ENCODE data around the gene MLYCD.

Gene MLYCD

GRCh38 chr16:83958137-83958845, 59.4 kb downstream of the MLYCD start:
- no peak for DNase-seq

DNA sequence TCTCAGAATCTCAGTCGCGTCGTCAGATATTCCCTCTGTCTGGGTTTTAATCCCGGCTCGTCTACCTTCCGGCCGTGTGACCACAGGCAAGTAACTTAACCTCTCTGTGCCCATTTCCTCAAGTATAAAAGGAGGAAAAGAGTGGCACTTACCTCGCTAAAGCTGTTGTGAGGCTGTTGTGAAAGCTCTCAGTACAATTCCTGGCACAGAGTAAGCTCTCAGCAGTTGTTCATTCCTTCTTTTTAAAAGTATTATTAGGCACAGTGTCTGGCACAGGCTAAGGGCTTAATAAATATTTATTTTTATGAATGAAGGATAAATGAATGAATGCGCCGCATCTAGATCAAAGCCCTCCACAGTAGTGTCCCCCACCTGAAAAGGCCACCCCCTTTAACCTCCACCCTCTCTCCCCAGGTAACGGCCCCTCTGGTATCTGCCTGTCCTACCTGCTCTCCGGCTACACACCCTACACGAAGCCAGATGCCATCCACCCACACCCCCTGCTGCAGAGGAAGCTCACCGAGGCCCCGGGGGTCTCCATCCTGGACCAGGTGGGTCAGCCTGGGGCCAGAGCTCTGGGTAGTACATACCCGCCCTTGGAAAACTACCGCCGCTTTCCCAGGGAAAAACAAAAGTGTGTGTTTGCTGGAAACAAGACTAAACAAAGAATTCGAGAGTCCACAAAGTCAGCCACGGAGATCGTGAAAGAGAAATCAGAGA, 60.1 kb downstream of the MLYCD start:
- no peak for DNase-seq

DNA sequence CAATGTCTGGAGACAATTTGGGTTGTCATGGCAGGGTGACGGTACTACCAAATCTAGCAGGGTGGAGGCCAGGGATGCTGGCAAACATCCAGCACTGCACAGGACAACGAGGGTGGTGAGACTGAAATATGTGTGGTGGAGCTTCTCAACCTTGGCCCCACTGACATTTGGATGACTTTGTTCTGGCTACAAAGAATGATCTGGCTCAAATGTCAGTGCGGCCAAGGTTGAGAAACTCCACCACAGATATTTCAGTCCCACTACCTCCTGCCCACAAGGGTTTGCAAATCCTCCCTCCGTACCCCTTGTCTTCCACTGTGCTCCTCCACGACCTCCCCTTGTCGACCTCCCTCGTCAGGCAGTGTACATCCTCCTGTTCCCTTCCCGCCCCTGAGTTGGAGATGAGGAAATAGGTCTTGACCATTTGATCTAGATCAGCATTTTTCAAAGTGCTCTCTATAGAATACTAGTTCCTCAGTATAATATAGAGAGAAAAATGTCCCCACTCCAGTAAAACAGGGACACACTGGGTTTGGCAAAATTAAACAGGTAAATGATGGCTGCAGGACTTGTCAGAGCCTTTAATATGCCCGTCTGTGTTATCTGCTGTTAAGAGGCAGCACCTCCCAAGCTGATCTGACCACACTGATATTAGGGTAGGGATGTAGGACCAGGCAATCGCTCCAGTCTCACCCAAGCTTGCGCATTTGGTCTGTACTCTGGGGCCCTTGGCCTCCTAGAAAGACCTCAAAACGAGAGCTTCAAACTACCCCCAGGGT, 60.9 kb downstream of the MLYCD start:
- no peak for DNase-seq

DNA sequence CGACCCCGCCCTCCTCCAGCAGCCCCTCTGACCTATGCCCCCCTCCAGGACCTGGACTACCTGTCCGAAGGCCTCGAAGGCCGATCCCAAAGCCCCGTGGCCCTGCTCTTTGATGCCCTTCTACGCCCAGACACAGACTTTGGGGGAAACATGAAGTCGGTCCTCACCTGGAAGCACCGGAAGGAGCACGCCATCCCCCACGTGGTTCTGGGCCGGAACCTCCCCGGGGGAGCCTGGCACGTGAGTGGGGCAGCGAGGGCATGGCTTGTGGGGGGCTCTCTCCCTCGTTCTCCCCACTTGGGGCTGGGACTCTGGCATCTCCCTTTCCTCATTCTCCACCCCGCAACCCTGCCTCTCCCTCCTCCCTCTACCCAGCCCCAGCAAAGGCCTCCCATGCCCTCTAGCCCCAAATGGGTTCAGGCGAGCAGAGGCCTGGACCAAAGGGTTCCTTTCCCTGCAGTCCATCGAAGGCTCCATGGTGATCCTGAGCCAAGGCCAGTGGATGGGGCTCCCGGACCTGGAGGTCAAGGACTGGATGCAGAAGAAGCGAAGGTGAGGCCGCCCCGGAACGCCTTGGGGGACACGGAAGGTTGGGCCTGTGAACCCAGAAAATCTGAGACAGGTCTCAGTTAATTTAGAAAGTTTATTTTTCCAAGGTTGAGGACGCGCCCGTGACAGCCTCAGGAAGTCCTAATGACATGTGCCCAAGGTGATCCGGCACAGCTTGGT, 61.8 kb downstream of the MLYCD start:
- DNase-seq: no peak

- no peak for DNase-seq
These were observed 62.7 kb downstream of the MLYCD start for GRCh38 chr16:83961591-83961990.

DNA sequence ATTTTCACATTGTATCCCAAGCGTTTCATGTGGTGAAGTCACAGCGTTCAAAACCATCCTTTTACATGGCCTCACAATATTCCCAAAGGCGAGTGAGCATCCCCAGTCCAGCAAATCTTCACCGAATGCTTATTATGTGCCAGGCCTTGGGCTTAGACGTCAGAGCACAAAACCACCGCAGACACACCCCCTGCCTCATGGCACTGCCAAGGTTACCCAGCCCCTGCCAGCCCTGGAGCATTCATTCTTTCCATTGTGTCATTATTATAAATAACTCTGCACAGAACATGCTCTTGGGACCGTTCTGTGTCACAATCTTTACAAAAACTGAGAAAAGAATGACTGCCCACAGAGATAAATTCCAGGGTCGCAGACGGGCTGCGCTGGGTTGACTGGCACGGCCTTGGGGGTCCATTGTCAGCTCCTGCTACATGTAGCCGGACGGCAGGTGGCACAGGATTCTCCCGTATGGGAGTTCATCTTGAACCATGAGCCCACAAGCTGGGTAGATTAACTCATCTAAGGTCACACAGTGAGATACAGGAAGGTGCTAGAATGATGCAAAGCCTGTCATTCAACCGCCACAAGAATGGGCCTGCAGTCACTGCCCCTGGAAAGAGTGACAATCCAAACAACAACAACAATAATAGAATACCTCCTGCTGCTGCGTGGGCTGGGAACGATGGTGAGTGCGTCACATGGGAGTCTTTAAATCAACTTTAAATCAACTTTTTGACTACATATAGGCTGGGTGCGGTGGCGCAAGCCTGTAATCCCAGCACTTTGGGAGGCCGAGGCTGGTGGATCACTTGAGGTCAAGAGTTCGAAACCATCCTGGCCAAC, 64.6 kb downstream of the MLYCD start:
- DNase-seq: no peak

GRCh38 chr16:83964684-83965443, 65.9 kb downstream of the MLYCD start:
- no peak for DNase-seq

DNA sequence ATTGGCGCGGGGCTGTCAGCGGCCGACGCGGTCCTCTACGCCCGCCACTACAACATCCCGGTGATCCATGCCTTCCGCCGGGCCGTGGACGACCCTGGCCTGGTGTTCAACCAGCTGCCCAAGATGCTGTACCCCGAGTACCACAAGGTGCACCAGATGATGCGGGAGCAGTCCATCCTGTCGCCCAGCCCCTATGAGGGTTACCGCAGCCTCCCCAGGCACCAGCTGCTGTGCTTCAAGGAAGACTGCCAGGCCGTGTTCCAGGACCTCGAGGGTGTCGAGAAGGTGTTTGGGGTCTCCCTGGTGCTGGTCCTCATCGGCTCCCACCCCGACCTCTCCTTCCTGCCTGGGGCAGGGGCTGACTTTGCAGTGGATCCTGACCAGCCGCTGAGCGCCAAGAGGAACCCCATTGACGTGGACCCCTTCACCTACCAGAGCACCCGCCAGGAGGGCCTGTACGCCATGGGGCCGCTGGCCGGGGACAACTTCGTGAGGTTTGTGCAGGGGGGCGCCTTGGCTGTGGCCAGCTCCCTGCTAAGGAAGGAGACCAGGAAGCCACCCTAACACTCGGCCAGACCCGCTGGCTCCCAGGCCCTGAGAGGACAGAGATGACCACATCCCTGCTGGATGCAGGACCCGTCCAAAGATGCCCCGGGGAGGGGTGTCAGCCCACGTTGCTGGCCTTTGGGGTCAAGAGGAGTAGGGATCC, 66.7 kb downstream of the MLYCD start:
- no peak for DNase-seq

DNA sequence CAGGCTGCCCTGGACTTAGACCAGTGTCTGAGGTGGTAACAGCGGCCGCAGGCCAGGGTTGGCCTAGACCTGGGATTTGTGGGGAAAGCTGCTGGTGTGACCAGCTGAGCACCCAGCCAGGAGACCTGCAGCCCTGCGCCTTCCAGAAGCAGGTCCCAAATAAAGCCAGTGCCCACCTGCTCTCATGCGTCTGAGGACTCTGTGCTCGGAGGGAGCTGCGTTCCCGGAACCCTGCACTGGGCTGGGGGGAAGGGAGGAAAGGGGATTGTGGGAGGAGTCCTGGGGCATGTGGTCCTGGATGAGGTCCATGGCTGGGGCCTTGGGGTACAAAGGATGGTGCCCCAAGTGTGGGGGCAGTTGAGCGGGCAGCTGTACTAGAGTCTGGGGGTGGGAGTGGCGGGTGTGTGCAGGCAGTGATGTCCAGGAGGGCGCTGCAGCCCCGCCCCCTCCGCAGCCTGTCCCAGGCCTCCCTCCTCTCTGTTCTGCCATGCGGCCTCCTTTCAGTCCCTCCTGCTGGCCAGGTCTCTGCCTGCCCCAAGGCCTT, 67.3 kb downstream of the MLYCD start:
- DNase-seq: no peak

DNA sequence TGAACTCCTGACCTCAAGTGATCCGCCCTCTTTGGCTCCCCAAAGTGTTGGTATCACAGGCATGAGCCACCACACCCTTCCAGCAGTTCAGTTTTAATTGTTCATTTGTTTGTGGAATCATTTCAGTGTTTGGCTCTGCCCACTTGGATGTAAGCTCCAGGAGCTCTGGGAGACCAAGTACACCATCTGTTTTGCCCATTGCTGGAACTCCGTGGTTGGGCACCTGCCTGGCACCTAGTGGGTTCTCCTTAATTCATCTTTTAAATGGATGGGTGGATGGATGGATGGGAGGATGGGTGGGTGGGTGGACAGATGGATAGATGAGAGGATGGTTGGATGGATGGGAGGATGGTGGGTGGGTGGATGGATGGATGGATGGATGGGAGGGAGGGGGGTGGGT, 68.2 kb downstream of the MLYCD start:
- DNase-seq: no peak

DNA sequence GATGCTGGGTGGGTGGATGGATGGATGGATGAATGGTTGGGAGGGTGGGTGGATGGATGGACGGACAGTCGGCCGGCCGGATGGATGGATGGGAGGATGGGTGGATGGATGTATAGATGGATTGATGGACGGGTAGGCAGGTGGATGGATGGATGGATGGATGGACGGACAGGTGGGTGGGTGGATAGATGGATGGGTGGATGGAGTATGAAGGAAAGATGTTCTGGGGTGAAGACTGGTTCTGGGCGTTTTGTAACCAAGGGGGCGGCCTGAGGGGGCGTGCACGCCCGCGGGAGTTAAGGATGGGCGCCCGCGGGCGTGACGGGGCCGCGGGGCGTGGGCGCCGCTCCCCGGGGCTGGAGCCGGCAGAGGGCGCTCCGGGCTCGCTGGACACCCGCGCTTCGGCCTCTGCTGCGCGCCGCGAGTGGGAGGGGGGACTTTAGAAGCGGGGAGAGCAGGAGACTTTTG, 69.0 kb downstream of the MLYCD start, which contains the start of gene NECAB2:
NECAB2 (plus strand) TSS at position 407 of the 468 bp plus-strand sequence. CDS start 405 bp downstream, outside the sequence.
- peak; percentile 4 for DNase-seq

DNA sequence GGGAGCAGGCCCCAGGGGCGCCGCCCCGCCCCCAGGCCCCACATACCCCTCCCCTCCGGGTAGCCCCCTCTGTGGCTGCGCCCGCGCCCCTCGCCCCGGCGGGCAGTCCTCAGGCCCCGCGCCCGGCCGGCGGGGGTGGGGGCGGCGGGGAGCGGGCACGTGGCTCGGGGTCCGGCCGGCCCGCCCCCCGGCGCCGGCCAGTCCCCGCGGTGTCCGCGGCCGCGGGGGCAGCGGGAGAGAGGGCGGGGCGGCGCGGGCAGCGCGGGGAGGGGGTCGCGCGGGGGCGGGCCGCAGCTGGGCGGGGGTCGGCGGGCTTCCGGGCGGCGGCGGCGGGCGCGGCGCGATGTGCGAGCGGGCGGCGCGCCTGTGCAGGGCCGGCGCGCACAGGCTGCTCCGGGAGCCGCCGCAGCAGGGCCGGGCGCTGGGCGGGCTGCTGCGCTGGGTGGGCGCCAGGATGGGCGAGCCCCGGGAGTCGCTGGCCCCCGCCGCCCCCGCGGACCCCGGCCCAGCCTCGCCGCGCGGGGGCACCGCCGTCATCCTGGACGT, 69.5 kb downstream of the MLYCD start:
- peak; percentile 13 for DNase-seq

DNA sequence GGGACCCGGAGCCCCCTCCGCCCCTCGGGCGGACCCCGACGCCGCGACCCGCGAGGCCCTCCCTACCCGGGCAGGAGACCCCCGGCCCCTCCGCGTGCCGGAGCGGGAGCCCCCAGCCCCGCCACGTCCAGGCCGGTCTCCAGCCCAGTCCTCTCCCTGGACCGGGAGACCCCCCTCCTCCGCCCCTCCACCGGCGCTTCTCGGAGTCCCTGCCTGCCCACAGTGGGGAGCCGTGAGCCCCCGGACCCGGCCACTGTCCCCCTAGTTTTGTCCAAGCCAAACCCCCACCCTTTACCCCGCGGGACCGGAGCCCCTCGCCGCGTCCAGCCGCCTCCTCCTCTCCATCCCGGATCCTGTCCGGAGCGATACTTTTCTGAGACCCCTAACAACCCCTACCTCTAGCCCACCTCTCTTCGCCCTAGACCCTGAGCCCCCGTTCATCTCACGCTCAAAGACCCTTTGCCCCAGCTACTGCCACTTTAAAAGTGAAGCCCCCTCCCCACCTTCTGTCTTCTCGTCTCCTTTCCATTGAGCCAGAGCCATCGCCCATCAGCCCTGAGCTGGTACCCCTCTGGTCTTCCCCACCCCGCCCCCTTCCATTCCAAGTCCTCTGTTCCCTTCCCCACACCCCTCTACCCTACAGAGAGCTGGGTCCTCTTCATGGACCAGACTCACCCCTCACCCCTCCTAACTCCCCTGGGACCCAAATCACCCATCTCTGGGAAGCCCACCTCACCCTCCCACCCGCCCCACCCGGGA, 70.2 kb downstream of the MLYCD start:
- DNase-seq: no peak

DNA sequence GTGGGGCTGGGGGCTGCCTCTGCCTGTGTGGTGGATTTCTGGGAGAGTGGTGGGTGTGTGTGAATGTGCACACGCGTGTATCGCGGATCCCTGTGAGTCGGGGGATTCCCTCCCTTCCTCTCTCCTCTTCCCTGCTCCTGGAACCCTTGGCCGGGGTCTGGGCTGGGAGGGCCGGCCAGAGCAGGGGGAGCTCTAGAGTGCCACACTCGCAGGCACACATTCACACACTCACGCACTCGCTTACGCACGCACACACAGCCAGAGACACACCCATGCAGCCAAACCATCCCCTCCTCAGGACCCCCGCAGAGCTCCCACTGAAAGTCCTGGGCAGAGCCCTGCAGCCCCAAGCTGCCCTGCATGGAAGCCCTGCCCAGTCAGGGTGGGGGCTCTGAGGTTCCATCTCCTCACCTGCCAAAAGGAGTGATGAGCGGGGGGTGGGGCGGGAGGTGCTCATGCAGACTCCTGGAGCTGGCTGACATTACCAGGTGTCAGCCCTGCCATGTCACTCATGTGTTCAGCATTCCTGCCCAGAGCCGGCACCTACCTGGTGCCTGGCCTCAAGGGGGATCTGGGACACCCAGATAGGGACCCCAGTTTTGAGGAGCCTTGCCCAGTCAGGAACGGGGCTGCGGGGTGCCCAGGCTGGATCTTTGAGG, 71.0 kb downstream of the MLYCD start:
- no peak for DNase-seq

DNA sequence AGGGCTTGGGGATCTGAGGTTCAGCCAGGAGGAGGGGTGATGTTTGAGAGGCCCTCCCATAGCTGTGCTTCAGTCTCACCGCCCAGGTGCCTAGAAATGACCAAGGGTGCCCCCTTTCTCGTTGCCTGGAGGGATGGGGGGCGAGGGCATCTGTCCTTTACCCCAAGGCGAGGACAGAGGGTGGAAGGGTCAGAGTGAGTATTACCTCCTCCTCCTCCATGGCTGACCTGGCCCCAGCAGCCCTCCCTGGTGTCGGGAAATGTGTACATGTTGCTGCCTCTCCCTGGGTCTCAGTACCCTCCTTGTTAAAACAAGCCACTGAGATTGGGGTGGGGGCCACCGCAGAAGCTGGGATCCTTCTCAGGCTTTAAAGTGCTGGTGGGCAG, 71.5 kb downstream of the MLYCD start:
- no peak for DNase-seq

DNA sequence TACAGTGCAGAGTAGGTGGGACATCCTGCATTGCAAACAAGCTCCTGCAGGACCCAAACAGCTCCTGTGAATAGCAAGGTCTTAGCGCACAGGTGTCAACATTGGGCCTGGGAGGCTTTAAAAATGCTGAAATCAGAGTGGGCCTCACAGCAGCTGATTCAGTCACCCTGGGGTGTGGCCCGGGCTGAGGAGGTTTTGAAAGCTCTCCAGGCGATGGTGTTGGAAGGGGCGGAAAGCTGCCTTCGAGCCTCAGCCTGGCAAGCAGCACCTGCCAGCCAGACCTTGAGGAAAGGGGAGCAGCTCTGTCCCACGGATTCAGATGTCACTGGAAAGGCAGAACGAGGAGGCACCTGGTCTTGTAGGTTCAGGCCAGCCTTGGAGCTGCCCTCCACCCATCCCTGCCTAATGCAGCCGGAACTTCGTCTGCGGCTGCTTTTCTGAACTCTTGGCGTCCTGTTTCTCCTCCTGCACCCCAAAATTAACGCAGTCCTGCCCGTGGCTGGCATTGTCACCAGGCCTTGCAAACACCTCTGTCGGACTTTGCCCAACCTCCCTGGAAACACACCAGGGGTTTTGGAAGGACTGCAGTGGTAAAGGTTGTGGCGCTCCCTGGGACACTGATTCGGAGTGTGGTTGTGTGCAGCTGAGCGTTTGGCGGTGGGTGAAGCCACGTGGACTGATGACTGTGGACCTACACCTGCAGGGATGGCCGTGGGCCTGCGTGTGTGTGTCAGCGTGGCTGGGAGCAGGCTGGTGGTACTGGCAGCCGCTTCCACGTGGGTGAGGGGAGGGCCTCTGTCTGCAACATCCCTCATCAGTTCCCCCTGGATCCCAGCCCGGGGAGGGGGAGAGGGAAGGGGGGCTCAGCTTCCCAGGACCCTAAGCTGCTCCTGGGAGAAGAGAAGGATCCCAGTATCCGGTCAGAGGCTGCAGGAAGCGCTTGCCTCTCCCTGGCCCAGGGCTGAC, 72.5 kb downstream of the MLYCD start:
- DNase-seq: no peak
